Endothelial cell of umbilical vein (primary cell): Measurements from ENCODE around the gene RASAL3. TPM values are rescaled to one million over a fixed set of nuclear protein-coding genes. Genes with fewer than 3 reads are reported as not detected.

Source experiments
- BruUV-seq: library from RNA; stranded (reverse); fragments of 400-500 nt; replicated peaks from 2 replicates; lab custom pipeline; 2021; lab: Mats Ljungman, UMichigan
- CTCF ChIA-PET: fragments of 300-600, 350-600 bp; sonication (Branson Sonifier 250); formaldehyde crosslinking; loops from one replicate; lab custom pipeline; 2021; ENCODE audit warnings: antibody characterized with exemption, inconsistent platforms; lab: Charles Lee
- POLR2A ChIA-PET: fragments of 300-600, 350-600 bp; sonication (Branson Sonifier 250); formaldehyde crosslinking; loops from one replicate; lab custom pipeline; 2021; ENCODE audit warnings: antibody characterized with exemption, inconsistent platforms; lab: Charles Lee
- DNase-seq: peaks from one replicate; pipeline ENCODE4 v3.0.0-alpha.2; 2011; ENCODE audit warnings: low read depth, low spot score
- FAIRE-seq: peaks from 2 replicates; lab custom pipeline; 2011; peaks lifted over from hg19 to GRCh38; lab: Jason Lieb, UNC
- H2AFZ ChIP-seq: 2 replicates; pipeline ENCODE4 v1.6.0; 2012; ENCODE audit warnings: low read depth, low read length, control low read depth, inconsistent platforms
- H3K27ac ChIP-seq: 2 replicates; pipeline ENCODE4 v1.5.1; 2011; ENCODE audit warnings: low read depth, mild to moderate bottlenecking, control low read depth, low read length, moderate library complexity; ENCODE audit not compliant: insufficient read depth
- H3K27me3 ChIP-seq, 2 experiments: 2 replicates each; pipeline versions ENCODE4 v1.6.0 to v1.6.1; 2011; ENCODE audit warnings: low read length in 2 of 2, mixed read lengths in 1 of 2; ENCODE audit not compliant: control insufficient read depth in 2 of 2, insufficient read depth in 2 of 2
- H3K36me3 ChIP-seq, 2 experiments: 2 replicates in 1 of 2; 3 replicates in 1 of 2; pipeline ENCODE4 v1.5.1; 2011; ENCODE audit warnings: low read length in 2 of 2, mild to moderate bottlenecking in 1 of 2, moderate library complexity in 1 of 2; ENCODE audit not compliant: control insufficient read depth in 2 of 2, insufficient read depth in 2 of 2; ENCODE audit errors: extremely low read depth in 1 of 2
- H3K4me1 ChIP-seq: 3 replicates; pipeline ENCODE4 v1.5.1; 2011; ENCODE audit warnings: mild to moderate bottlenecking, low read length; ENCODE audit not compliant: control insufficient read depth, insufficient read depth; ENCODE audit errors: extremely low read depth
- H3K4me2 ChIP-seq: 2 replicates; pipeline ENCODE4 v1.6.1; 2011; ENCODE audit warnings: low read length, control low read depth, mixed read lengths; ENCODE audit not compliant: insufficient read depth
- H3K4me3 ChIP-seq, 3 experiments: fragments of 200-600 bp in 1 of 3; sonication (generic), shearing (Covaris generic) in 1 of 3; replicated peaks in 1 of 3; 2 replicates each; pipeline ENCODE4 v1.5.1; 2011 to 2016; ENCODE audit warnings: control low read depth in 3 of 3, low read length in 3 of 3, mild to moderate bottlenecking in 2 of 3, inconsistent platforms in 1 of 3, low read depth in 1 of 3, moderate library complexity in 1 of 3; ENCODE audit not compliant: insufficient read depth in 1 of 3
- H3K79me2 ChIP-seq: 2 replicates; pipeline ENCODE4 v1.6.0; 2012; ENCODE audit warnings: low read length, inconsistent platforms; ENCODE audit not compliant: control insufficient read depth, insufficient read depth
- H3K9ac ChIP-seq: replicated peaks from 2 replicates; pipeline ENCODE3; 2011; ENCODE audit warnings: low read length, control low read depth; ENCODE audit not compliant: insufficient read depth; ENCODE audit errors: extremely low read depth
- H3K9me1 ChIP-seq: replicated peaks from 3 replicates; pipeline ENCODE4 v1.6.0; 2011; ENCODE audit warnings: mild to moderate bottlenecking, low read length; ENCODE audit not compliant: control insufficient read depth, insufficient read depth; ENCODE audit errors: extremely low read depth
- H3K9me3 ChIP-seq: replicated peaks from 2 replicates; pipeline ENCODE4 v1.5.1; 2012; ENCODE audit warnings: low read length, inconsistent platforms; ENCODE audit not compliant: control insufficient read depth, insufficient read depth
- H4K20me1 ChIP-seq: replicated peaks from 2 replicates; pipeline ENCODE3; 2011; ENCODE audit warnings: mild to moderate bottlenecking, low read length; ENCODE audit not compliant: control insufficient read depth, insufficient read depth; ENCODE audit errors: extremely low read depth
- EZH2 ChIP-seq: IDR thresholded peaks from 2 replicates; pipeline ENCODE4 v1.6.1; 2012; ENCODE audit warnings: borderline replicate concordance, low read depth, mild to moderate bottlenecking, moderate library complexity, low read length, inconsistent platforms; ENCODE audit not compliant: severe bottlenecking
- FOS ChIP-seq: IDR thresholded peaks from 2 replicates; pipeline ENCODE4 v1.6.1; 2011; ENCODE audit warnings: mild to moderate bottlenecking, low read length, moderate library complexity, borderline replicate concordance; ENCODE audit not compliant: insufficient read depth
- GATA2 ChIP-seq: IDR thresholded peaks from 2 replicates; pipeline ENCODE4 v1.7.0; 2011; ENCODE audit warnings: low read depth, mild to moderate bottlenecking, moderate library complexity, mixed read lengths, low read length; ENCODE audit not compliant: insufficient read length, insufficient read depth
- JUN ChIP-seq: IDR thresholded peaks from 2 replicates; pipeline ENCODE4 v1.6.1; 2011; ENCODE audit warnings: borderline replicate concordance, low read depth; ENCODE audit not compliant: insufficient read length, insufficient read depth
- POLR2A ChIP-seq: IDR thresholded peaks from 2 replicates; pipeline ENCODE4 v1.6.1; 2012; ENCODE audit warnings: low read depth, mild to moderate bottlenecking, control low read depth, low read length
- POLR2AphosphoS5 ChIP-seq: IDR thresholded peaks from 2 replicates; pipeline ENCODE4 v1.6.1; 2012; ENCODE audit warnings: low read depth, mild to moderate bottlenecking, control low read depth, low read length, moderate library complexity; ENCODE audit not compliant: insufficient read depth
- dilution Hi-C: fragments of 300-500 bp; cut with MboI; formaldehyde crosslinking; loops from one replicate; pipeline ENCODE4 v1.15.0; 2019; ENCODE audit warnings: low sequenced_read_pairs; ENCODE audit not compliant: extremely low pct_ligation_motif_present
- intact Hi-C: fragments of 100-400 bp; cut with micrococcal nuclease; formaldehyde crosslinking; loops from one replicate; pipeline ENCODE4 v1.10.0; 2022
- polyA plus RNA-seq, 4 experiments: library from polyadenylated mRNA; depleted of rRNA in 3 of 4; stranded (reverse) in 3 of 4; unstranded in 1 of 4; fragments of >200 nt; gene quantifications; 2 replicates each; pipeline versions ENCODE4 v1.2.1 to v1.2.3, GENCODE V29; 2011 to 2012; ENCODE audit warnings: missing spikeins in 1 of 4
- total RNA-seq: library from RNA; stranded (reverse); gene quantifications from 2 replicates; pipeline ENCODE4 v1.2.3, GENCODE V29; 2021
- TF ChIP-seq, protein P1 (sequence below): IDR thresholded peaks from 2 replicates; pipeline ENCODE4 v1.6.1; 2011; ENCODE audit not compliant: insufficient read depth, insufficient read length

The RASAL3 gene
- total and polyA plus RNA-seq, 2 donors (not counting 3 experiments of a cell fraction or from before 2014, with no cell fraction given): 4.1 to 5.7 TPM

DNA sequence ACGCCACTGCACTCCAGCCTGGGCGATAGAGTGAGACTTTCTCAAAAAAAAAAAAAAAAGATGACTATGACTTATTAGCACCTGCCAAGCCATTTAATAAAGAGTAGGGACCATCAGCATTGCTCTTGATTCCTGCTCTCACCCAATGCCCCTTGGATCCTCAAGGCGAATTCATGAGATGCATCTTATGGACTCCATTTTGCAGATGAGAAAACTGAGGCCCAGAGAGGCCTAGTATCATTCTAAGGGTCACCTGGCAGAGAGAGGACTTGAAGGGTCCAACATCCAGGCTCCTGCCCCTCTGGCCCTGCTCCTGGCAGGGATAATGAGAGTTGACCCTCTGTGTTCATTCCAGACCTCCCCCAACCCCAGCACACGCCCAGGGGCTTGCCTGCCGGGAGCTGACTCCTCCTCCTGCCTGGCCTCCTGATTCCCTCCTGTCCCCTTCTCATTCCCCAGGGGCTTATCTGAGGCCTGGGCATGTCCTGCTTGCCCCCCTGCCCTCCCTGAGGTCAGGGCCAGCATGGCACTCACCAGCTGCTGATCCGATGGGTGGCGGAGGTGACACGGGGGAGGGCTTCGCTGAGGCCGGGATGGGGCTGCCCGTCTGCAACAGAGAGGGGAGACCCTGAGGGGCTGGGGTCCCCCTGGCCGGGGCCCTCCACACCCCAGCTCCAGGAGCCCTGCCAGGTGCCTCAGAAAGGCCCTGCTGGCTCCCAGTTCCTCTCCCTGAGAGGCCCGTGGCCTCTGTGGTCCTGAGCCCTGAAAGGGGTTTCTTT is 22.0 kb downstream of the RASAL3 start:
- no peaks in the 10 kb centered on the region for H4K20me1 ChIP-seq
- no peaks in the 10 kb centered on the region for H3K9me1 ChIP-seq
- no peak for DNase-seq
- H3K4me3 ChIP-seq: no peak overlapping the region
- H3K27me3 ChIP-seq: no peaks in the 10 kb centered on the region
- CTCF ChIA-PET: interaction anchor here (1.3 kb wide), 1 partner anchor 113 kb away, joined by 3 read pairs; no protein-coding TSS in a partner anchor
- no peak overlapping the region for H3K4me2 ChIP-seq
- H3K4me1 ChIP-seq: no peaks in the 10 kb centered on the region
- no peak for FAIRE-seq
- BruUV-seq: no TSS peak
- no peak for TF ChIP-seq FOS
- no peak for TF ChIP-seq POLR2A
- TF ChIP-seq, protein P1, sequence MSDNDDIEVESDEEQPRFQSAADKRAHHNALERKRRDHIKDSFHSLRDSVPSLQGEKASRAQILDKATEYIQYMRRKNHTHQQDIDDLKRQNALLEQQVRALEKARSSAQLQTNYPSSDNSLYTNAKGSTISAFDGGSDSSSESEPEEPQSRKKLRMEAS: no peak
- TF ChIP-seq POLR2AphosphoS5: no peak
- no peak for TF ChIP-seq JUN
- no peak for TF ChIP-seq GATA2
- no peaks in the 10 kb centered on the region for H3K9me3 ChIP-seq
- POLR2A ChIA-PET: no interaction called here
- H3K27ac ChIP-seq: no peak overlapping the region
- dilution Hi-C loops (no loop called here), intact Hi-C loops (no loop called here)
- H3K9ac ChIP-seq: no peak overlapping the region
- H3K79me2 ChIP-seq: no peaks in the 10 kb centered on the region
- no peak overlapping the region for H2AFZ ChIP-seq
- no peaks in the 10 kb centered on the region for H3K36me3 ChIP-seq

DNA sequence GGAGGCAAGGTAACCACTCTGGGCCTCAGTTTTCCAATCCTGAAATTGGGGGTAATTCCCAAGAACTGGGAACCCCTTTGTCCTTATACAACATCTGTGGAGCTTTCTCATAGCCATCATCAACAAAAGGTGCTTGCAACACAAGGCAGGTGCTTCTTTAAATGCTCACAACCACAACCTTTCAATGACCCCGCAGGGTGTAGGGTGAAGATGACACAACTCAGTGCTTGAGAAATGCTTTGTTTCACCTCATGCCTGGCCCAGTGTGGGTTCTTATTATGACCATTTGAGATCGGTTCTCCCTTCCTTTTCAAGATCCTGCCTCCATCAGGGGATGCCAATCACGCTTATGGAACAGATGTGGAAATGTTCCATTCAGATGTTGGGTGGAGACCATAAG is 23.0 kb downstream of the RASAL3 start:
- FAIRE-seq: no peak
- intact Hi-C loops (no loop called here), dilution Hi-C loops (no loop called here)
- no peak overlapping the region for H3K9ac ChIP-seq
- no peaks in the 10 kb centered on the region for H3K27me3 ChIP-seq
- H3K9me1 ChIP-seq: no peaks in the 10 kb centered on the region
- H3K36me3 ChIP-seq: no peaks in the 10 kb centered on the region
- H3K79me2 ChIP-seq: no peaks in the 10 kb centered on the region
- no peak overlapping the region for H3K27ac ChIP-seq
- CTCF ChIA-PET: interaction anchor here (1.3 kb wide), 1 partner anchor 114 kb away, joined by 3 read pairs; no protein-coding TSS in a partner anchor
- no peaks in the 10 kb centered on the region for H4K20me1 ChIP-seq
- POLR2A ChIA-PET: no interaction called here
- no peak overlapping the region for H3K4me3 ChIP-seq
- no peaks in the 10 kb centered on the region for H3K4me1 ChIP-seq
- TF ChIP-seq POLR2AphosphoS5 (no peak), EZH2 (no peak)
- H2AFZ ChIP-seq: no peak overlapping the region
- no peaks in the 10 kb centered on the region for H3K9me3 ChIP-seq
- H3K4me2 ChIP-seq: no peak overlapping the region
- BruUV-seq: no TSS peak
- DNase-seq: no peak
